Calu3 (cell line): Measurements from ENCODE around the gene TRMU. TPM values are rescaled to one million over a fixed set of nuclear protein-coding genes. Genes with fewer than 3 reads are reported as not detected.

ENCODE experiments used
- BruUV-seq: library from RNA; stranded (reverse); fragments of 400-500 nt; replicated peaks from 2 replicates; lab custom pipeline; 2021; lab: Mats Ljungman, UMichigan
- CTCF ChIA-PET: fragments of 300-600 bp; sonication (Branson Sonifier 250); formaldehyde crosslinking; loops from one replicate; lab custom pipeline; 2022; ENCODE audit warnings: antibody characterized with exemption; lab: Charles Lee
- DNase-seq: peaks from one replicate; pipeline ENCODE4 v3.0.0; 2022
- H3K27ac Mint-ChIP-seq: one replicate; pipeline ENCODE4 v1.8.0; 2022; ENCODE audit warnings: mixed read lengths; ENCODE audit not compliant: unreplicated experiment
- H3K27me3 Mint-ChIP-seq: one replicate; pipeline ENCODE4 v1.8.0; 2022; ENCODE audit warnings: mixed read lengths; ENCODE audit not compliant: unreplicated experiment
- H3K36me3 Mint-ChIP-seq: one replicate; pipeline ENCODE4 v1.8.0; 2022; ENCODE audit warnings: mild to moderate bottlenecking, moderate library complexity, mixed read lengths; ENCODE audit not compliant: insufficient read depth, unreplicated experiment
- H3K4me1 Mint-ChIP-seq: one replicate; pipeline ENCODE4 v1.8.0; 2022; ENCODE audit warnings: mild to moderate bottlenecking, low read depth, mixed read lengths; ENCODE audit not compliant: unreplicated experiment
- H3K4me3 Mint-ChIP-seq: one replicate; pipeline ENCODE4 v1.8.0; 2022; ENCODE audit warnings: mild to moderate bottlenecking, low read depth, moderate library complexity, mixed read lengths; ENCODE audit not compliant: unreplicated experiment
- H3K9me3 Mint-ChIP-seq: one replicate; pipeline ENCODE4 v1.8.0; 2022; ENCODE audit warnings: low read depth, mixed read lengths; ENCODE audit not compliant: unreplicated experiment
- intact Hi-C: fragments of 100-400 bp; cut with micrococcal nuclease; formaldehyde crosslinking; loops from one replicate; pipeline ENCODE4 v1.10.0; 2022; ENCODE audit not compliant: unreplicated experiment
- total RNA-seq: library from RNA; stranded (reverse); gene quantifications from 2 replicates; pipeline ENCODE4 v1.2.3, GENCODE V29; 2022
- TF ChIP-seq, protein P1 (sequence below): fragments of 200-600 bp; IDR thresholded peaks from one replicate; pipeline ENCODE4 v1.8.0; 2022; ENCODE audit warnings: antibody characterized with exemption; ENCODE audit not compliant: unreplicated experiment

Gene TRMU
- total RNA-seq, 1 experiment from 2014 or later: 79.6 TPM

DNA sequence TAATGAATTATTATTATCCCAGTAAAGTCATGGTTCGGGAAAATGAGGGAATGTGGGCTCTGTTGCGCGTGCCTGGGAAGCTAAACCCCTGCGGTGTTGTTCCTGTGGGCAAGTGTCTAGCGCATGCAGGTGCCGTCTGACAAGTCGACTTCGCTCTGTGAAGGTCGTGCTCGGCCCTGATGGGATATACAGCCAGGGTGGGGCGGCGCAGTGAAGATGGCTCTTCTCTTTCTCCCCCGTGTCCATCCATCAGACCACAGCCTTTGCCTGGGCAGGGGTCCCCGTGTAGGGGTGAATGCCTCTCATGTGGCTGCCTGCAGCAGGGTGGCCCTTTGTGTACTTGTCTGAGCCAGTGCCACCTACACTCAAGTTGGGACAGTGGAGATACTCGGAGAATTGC, 12.8 kb upstream of the TRMU start:
- H3K4me1 Mint-ChIP-seq: no peaks in the 10 kb centered on the region
- CTCF ChIA-PET: no interaction called here
- DNase-seq: no peak
- H3K27me3 Mint-ChIP-seq: no peaks in the 10 kb centered on the region
- BruUV-seq: no TSS peak
- H3K36me3 Mint-ChIP-seq: peaks cover 60% of the 10 kb centered on the region
- H3K4me3 Mint-ChIP-seq: no peak overlapping the region
- no peaks in the 10 kb centered on the region for H3K9me3 Mint-ChIP-seq
- H3K27ac Mint-ChIP-seq: no peak overlapping the region
- intact Hi-C loops: no loop called here
- TF ChIP-seq, protein P1, sequence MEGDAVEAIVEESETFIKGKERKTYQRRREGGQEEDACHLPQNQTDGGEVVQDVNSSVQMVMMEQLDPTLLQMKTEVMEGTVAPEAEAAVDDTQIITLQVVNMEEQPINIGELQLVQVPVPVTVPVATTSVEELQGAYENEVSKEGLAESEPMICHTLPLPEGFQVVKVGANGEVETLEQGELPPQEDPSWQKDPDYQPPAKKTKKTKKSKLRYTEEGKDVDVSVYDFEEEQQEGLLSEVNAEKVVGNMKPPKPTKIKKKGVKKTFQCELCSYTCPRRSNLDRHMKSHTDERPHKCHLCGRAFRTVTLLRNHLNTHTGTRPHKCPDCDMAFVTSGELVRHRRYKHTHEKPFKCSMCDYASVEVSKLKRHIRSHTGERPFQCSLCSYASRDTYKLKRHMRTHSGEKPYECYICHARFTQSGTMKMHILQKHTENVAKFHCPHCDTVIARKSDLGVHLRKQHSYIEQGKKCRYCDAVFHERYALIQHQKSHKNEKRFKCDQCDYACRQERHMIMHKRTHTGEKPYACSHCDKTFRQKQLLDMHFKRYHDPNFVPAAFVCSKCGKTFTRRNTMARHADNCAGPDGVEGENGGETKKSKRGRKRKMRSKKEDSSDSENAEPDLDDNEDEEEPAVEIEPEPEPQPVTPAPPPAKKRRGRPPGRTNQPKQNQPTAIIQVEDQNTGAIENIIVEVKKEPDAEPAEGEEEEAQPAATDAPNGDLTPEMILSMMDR: no peak

DNA sequence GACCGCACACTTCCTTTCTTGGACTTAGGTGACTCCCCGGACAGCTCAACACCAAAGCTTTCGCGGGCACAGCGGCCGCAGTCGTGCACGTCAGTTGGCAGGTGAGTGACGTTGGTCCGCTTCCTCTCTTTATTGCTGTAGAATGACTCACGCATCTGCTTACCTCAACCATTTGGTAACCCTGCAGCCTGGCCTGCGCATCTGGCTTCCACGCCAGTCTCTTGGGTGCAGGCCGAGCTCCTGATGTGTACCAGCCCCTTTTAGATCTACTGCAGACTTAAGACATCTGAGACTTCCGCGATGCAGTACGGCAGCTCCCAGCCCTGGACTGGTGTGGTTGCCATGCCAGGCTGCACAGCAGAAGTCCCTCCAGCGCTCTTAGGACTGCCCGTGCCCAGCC, 12.4 kb upstream of the TRMU start:
- no TSS peak for BruUV-seq

DNA sequence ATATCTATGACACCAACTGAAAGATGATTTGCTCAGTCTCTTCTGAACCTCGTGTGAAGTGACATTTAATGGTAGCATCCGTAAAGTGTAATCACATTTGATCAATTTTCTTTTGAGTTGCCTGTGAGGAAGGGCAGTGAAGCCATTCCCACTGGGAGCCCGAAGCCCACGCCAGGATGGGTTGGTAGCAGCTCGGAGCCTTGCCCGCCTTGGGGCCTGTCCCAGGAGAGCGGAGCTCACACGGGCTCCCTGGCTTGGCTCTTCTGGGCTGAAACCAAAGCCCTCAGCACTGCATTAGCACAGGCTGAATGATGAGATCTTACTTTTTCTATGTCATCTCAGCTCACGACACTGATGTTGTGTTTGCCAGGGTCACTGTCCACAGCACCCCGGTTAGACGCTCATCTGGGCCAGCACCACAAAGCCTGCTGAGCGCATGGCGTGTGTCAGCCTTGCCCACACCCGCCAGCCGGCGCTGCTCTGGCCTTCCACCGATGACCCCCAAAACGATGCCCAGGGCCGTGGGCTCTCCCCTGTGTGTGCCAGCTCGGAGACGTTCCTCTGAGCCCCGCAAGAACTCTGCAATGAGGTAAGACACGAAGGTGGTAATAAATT, 9.3 kb upstream of the TRMU start:
- H3K4me3 Mint-ChIP-seq: no peak overlapping the region
- no peaks in the 10 kb centered on the region for H3K4me1 Mint-ChIP-seq
- peaks cover 60% of the 10 kb centered on the region for H3K36me3 Mint-ChIP-seq
- BruUV-seq: no TSS peak
- H3K27me3 Mint-ChIP-seq: no peaks in the 10 kb centered on the region
- DNase-seq: no peak
- TF ChIP-seq, protein P1: no peak
- H3K9me3 Mint-ChIP-seq: no peaks in the 10 kb centered on the region
- intact Hi-C loops: no loop called here
- H3K27ac Mint-ChIP-seq: no peak overlapping the region
- CTCF ChIA-PET: no interaction called here

More for the DNA sequence above, 12.4 kb upstream of the TRMU start:
- intact Hi-C loops: no loop called here
- H3K36me3 Mint-ChIP-seq: peaks cover 60% of the 10 kb centered on the region
- TF ChIP-seq, protein P1: no peak
- no peak for DNase-seq
- H3K4me3 Mint-ChIP-seq: no peak overlapping the region
- H3K27me3 Mint-ChIP-seq: no peaks in the 10 kb centered on the region
- H3K27ac Mint-ChIP-seq: no peak overlapping the region
- CTCF ChIA-PET: no interaction called here
- no peaks in the 10 kb centered on the region for H3K4me1 Mint-ChIP-seq
- H3K9me3 Mint-ChIP-seq: no peaks in the 10 kb centered on the region

DNA sequence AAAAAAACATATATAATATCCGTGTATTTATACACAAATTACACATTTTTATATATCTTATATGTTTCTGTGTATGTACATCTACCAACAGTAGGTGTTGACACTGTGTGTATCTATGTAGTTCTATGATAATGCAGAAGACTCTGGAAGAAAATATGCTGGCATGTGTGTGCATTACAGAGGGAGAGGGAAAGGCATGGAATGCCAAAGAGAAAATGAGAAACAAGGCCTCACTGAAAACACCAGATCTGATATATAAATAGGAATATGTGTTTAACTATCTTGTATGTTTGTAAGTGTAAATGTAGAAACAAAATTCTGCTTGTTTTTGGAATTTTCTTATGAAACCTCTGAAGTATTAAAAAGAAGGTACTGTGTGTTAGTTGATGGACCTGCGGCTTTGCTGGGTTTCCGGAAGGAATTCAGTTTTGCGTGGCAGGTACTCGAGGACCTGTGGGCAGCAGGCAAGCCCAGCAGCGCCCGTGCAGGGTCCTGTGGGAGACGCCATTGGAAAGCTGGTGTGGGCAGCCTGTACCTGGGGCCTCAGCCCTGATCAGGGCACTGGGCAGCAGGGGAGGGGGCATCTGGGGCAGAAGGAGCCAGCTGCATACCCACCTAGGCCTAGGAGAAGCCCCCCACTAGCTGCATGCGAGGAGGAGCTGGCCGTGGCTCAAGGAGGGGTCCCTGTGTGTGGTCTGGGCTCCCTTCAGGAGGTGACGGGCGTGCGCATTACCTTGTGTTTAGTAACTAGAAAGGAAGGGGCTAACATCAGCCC, 7.6 kb upstream of the TRMU start:
- no peaks in the 10 kb centered on the region for H3K27me3 Mint-ChIP-seq
- H3K4me3 Mint-ChIP-seq: no peak overlapping the region
- intact Hi-C loops: no loop called here
- CTCF ChIA-PET: no interaction called here
- no peak overlapping the region for H3K27ac Mint-ChIP-seq
- DNase-seq: no peak
- H3K9me3 Mint-ChIP-seq: no peaks in the 10 kb centered on the region
- peaks cover 52% of the 10 kb centered on the region for H3K36me3 Mint-ChIP-seq
- no peaks in the 10 kb centered on the region for H3K4me1 Mint-ChIP-seq
- TF ChIP-seq, protein P1: no peak
- BruUV-seq: no TSS peak
